Renal cortical epithelial cell (primary cell): Measurements from ENCODE around the gene ADAMTS2. TPM values are rescaled to one million over a fixed set of nuclear protein-coding genes. Genes with fewer than 3 reads are reported as not detected.

Source experiments
- DNase-seq: peaks from one replicate; pipeline ENCODE4 v3.0.0-alpha.2; 2011; ENCODE audit warnings: low read depth
- total RNA-seq: library from RNA; depleted of rRNA; stranded (reverse); fragments of >200 nt; gene quantifications from 2 replicates; pipeline ENCODE4 v1.2.3, GENCODE V29; 2014

Gene ADAMTS2
- total RNA-seq, 1 donor from 2014 or later = 4.2 TPM

DNA sequence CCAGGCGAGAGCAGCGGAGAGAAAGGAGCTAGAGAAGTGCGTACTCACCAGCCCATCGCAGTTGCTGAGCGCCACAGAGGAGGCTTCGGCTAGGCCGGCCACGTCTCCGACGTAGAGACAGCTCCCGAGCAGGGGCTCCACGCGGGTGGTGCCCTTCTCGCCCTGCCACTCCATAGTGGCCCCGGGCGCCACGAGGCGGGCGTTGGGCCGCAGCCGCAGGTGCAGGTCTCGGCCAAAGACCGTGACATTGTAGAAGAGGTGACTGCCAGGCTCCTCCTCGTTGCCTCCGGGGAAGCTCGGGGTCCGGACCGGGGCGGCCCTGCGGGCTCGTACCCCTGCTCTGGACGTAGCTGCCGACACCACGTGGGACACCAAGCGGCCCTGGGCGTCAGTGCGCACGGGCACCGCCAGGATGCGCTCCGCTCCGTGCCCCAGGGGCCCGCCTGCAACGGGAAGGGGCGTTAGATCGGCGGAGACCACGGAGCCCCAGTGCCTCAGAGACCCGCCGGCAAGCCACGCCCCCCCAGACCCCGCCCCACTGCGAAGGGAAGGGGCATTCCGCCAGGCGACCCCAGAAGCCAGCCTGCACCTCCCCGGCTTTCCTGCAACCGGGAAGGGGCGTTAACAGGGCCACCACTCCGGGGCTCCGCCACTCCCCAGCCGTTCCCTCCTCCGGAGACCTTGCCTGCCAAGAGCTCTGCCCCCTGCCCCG lies 1.4 kb downstream of the ADAMTS2 start:
- no peak for DNase-seq

DNA sequence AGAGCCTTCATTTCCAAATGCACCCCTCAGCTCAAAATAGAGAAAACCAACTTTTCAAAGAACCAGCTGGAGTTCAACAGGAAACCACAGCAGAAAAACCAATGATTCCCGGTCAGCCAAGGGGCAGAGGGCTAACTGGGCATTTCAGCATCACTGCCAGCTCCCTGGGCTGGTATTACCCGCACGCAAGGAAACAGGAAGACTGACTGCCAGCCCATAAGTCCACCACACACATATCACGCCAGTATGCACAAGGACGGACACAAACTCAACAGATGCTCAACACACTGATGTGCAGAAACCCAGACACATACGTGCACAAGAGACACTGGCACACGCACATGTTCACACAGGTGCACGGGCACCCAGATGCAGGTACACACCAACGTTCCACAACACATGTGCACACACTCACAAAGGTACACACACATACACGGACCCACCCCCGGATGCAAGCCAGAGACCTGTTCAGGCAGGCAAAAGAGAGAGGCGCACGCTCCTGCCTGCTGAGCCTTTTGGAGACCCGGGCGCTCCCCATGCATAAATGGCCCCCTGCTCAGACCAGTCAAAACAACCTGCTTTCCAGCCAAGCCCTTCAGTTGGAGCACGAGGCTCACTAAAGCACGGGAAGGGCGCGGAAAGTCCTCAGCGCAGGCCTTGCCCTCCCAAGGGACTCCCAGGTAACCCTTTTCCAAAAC lies 2.1 kb downstream of the ADAMTS2 start:
- no peak for DNase-seq

DNA sequence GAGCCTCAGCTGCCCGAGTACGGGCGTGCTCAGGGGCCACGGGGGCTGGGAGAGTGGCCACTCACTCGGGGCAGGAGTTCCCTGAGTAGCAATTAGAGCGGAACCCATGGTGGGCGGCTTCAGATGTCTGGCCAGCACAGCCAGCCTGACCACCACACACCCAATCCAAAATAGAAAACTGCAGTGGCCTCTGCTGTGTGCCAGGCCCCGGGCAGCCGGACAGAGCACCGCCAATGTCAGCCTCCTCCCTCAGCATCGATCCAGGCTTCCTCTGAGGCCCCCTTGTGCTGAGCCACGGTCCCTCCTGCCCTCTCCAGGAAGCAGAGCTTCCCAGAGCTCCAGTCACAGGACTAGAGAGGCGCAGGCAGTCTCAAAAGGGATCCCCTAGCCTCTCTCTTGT lies 2.7 kb downstream of the ADAMTS2 start:
- DNase-seq = no peak

DNA sequence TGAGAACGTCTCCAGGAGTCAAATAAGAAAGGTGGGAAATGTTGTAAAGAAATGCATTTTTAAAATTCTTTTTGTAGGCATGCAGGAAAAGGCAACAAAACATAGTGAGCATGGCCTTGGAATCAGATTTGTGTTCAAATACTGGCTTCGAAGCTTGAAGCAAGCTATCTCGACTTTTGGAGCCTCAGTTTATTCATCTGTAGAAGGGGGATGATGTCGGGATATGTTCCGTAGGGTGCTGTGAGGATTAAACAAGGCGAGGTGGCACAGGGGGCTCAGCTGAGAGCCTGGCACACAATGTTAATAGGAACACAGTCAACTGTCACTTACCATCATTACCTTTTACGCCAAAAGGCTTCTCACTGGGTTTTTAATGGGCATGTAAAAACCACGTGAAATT lies 4.8 kb downstream of the ADAMTS2 start:
- no peak for DNase-seq

DNA sequence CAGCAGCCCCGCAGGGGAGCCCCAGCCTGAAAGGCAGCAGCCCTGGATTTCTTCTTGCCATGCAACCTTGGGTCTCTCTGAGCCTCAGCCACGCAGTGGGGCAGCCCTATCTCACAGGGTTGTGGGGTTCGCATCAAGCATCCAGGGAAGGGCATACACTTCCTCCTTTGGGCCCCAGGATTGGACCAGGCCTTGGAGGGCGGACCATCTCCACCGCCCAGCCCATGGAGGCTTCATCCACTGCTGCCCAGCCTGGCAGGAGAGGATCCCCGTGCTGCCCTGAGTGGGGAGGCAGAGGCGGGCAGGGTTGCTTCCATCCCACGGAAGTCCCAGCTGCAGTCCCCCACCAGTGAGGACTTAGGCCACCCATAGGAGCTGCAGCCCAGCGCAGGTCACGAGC lies 5.3 kb downstream of the ADAMTS2 start:
- no peak for DNase-seq

DNA sequence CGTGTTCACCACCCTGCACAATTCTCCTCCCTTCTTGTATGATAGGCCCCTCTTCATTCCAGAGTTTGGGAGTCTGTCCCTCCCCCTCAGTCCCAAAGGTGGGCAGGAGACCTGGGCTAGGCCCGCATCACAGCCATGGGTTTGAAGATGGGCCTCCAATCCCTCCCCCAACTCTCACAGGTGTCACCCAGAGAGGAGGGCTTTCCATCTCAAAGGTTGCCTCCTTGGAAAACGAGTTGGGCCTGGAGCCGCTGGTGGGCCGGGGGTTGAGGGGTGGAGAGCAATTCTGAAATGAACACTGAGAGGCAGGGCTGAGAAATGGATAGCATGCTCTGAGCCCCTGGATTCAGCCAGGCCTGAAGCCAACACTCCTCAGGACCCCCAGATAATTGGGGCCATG lies 6.2 kb downstream of the ADAMTS2 start:
- DNase-seq = no peak

DNA sequence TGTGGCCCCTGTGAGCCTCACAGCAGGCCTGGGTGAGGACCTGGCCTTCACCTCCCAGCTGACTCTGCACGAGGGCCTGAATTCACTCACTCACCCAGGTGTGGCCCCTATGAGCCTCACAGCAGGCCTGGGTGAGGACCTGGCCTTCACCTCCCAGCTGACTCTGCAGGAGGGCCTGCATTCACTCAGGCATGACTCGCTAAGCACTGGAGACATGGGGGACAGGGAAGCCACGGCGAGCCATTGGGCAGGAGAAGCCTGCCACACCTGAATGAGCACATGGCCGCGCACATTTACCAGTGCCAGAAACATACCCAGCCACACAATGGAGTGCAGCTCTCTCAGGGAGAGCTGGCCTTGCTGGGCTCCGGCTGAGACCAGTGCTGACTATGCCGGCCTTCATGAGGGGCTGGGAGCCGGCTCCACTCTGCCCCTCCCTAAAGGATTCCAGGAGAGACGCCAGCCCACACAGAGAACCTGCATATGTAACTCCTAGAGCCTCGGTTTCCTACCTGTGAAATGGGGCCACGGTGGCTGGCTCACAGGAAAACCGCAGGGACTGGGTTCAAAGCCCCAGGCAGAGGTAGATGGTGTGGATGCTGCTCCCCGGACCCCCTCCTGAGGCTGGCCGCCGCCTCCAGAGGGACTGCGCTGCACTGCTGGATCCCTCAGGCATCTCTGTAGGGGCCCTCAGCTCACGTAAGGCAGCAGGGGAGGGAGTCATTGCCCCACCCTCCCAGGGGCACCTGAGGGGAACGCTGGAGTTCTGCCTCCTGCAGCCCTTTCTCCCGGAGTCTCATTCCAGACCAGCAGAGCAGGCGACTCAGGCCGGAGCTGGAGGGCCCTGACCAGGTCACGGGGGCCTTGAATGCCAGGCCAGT lies 7.2 kb downstream of the ADAMTS2 start:
- no peak for DNase-seq

DNA sequence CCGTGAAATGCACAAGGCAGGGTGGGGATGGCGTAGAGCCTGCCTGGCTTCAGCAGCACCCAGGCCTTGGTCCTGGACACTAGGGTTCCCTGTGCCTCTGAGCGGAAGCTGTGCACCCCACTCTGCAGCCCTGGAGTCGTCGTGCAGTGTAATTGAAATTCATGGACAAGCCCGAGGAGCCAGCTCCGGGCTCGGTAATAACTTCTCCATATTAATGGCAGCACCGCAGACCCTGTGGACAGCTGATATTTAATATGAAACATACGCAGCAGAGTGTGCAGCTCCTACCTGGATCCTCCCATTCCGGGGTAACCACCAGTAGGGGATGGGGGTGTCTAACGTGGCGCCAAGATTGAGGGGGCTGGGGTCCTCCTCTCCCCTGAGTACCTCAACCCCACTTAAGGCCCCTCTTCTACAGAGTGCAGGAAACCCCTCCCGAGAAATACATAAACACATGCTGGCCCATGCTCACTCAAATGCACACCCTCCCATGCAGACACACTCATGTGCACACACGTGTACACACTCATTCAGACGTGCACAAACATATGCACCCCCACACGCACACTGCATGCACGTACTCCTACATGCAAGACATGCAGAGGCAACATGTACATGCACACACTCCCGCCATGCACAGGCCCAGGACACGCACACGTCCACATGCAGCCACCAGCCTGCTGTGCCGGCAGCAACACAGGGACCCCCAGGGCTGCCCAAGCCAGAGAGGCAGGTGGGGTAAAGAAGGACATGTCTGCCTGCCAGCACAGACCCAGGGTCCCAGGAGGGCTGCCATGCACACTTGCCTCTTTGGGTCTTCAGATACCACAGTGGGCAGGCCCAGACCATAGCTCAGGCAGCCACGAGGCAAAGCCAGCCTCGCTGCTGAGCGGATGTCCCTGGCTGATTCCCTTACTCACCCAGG lies 8.1 kb downstream of the ADAMTS2 start:
- DNase-seq = no peak

DNA sequence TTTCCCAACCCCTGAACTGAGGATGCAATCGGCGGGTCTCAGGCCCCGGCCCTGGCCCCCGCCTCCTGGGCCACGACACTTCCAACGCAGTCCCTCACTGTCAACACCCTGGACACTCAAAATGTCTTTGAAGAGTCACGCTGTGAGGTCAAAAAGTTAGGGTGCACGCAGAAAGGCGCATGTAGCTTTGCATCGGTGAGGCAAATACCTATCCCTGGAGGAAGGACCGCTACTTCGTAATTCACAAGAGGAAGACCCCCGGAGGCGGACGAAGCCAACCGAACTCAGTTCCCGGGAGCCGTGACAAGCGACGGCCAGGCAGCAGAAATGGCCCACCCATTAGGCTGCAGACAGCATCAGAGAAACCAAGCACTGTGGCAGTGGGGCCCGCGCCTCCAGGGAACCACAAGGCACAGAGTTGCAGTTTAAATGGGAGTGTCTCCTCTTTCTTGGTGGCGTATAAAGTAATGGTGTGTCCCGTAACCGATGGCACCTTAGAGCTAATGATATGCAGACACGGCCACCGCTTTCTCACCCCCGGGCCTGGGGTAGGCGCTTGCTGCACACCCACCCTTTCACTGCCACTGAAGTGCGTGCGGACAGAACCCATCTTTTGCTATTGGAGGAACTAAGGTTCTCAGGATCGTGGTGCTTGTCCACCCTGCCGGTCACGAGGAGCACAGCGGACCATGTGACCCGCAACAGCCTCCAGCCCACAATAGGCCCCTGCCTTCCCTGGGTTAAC lies 9.0 kb downstream of the ADAMTS2 start:
- no peak for DNase-seq

DNA sequence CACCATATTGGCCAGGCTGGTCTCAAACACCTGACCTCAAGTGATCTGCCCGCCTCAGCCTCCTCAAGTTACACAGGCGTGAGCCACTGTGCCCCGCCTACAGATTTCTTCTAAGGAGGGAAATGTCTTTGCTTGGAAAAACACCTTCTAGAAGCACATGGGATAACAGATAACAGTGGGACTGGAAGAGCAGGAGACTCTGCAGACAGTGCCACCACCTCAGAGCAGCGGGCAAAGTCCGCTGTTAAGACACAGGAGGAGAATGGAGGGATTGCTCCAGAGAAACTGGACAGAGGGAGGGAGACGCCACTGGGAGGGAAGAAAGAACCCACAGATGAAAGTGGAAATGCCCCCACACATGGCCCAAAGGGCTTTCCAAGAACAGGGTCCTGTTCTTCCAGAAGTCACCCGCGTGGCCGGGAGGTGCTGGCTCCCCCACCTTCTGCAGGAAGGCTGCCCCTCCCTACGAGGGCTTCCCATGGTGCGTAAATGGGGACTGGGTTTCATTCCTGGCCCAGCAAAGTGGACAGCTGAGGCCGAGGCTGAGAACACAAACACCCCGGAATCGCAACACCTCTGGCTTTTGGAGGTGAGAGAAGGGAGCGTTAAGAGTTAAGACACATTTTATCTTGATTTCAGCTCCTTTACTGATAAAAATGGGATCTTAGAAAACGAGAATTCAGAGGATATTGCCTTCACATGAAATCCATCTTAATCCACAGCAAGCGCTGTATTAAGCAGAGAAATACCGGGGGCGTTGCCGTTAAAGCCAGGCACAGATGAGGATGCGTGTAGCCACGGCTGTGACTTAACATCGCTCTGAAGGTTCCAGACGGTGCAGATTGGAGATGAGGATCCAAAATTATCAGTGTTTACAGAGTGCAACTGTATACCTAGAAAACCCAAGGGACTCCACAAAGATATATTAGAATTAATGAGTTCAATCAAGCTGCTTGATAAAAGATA lies 11.2 kb downstream of the ADAMTS2 start:
- DNase-seq = no peak

DNA sequence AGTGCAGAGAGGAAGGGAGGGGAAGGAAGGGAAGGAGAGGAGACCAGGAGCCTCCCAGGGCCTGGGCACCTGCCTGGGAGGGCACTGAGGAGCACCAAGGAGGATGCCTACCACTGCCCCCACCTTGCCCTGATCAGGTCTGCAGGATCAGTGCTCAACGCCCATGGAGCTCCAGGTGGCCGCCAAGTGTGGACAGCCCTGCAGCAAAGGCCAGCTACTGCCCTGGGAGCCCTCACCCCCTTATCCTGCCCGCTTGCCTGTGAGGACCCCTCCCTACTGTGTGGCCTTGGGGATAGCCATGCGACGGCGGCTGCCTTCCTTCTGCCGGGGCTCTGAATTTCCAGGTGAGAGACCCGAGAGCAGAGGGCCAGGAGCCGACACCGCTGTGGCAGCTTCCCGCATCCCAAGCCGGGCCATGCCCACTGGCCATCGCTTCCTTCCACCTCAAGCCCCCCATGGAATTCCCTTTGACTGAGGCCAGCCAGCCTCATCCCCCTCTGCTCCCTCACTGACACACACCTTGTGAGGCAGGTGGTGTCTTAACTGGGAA lies 12.4 kb downstream of the ADAMTS2 start:
- no peak for DNase-seq

DNA sequence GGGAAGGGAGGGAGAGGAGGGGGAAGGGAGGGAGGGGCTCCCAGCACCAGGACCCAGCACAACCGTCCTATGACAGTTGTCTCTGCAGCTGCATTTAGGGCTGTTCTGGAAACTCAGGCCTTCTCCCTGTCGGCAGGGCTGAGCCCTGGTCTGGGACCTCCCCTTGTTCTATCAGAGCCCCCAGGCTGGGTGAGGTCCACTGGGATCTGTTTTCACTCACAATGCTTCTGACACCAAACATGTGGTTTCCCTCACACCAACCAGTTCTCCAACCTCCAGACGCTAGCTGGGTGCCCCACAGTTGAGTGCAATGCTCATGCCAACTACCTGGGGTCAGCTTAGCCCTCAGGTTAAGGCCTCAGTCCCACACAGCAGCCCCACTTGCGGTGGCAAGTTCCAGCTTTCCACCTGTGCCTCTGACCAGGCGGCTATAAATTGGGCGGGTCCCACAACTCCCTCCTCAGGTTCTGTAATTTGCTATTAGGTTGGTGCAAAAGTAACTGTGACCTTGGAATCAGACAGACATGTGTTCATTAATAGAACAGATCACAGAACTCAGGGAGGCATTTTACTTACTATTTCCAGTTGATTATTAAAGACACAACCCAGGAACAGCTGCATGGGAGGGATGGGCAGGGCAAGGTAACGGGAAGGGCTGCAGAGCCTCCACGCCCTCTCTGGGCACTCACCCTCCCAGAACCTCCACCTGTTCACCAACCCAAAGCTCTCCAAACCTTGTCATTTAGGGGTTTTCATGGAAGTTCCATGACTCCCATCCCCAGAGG lies 13.5 kb downstream of the ADAMTS2 start:
- no peak for DNase-seq

DNA sequence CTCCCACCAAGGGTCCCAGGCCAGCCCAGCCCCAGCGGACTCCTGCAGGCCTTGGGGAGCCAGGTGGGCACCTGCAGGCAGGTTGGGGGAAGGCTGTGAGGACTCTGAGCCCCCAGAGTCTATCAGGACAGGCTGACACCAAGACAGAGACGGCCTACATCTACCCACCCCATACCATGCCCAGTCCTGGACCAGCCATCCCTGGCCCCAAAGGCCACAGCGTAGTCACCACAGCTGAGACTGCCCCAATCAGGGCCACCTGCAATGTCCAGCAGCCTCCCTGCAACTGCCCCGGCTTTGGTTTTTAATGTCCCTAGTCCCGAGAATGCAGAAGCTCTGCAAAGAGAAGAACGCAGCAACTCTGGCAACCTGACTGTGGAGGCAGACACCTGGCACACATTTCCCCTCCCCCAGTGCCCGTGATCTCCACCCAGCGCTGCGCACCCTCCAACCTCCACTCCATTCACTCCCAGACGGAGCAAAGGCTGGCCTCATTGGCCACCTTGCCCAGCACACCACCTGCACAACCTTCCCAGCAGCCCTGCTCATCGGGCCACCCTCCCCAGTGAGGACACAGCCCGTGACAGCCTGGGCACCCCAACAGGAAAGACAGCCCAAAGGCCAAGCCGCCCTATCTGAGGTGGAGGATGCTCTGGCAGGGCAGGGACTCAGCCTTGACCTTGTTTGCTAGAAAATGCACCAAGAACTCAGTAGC lies 14.9 kb downstream of the ADAMTS2 start:
- DNase-seq = no peak

DNA sequence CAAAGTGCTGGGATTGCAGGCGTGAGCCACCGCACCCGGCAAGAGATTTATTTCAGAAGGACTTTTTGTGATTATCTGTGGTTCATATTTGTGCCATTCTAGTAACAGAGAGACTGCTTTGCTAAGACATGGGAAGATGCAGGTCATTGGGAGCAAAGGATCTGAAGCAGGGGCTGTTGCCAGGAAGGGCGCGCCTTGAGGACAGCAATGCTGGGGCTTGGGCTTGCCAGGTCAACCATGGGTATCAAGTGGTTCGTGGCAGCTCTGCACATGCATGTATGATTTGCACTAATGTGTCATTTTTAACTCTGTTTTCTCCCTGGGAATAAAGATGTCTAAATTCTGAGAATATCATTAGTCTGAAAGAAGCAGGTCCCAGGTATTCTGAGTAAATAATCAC lies 17.0 kb downstream of the ADAMTS2 start:
- no peak for DNase-seq

DNA sequence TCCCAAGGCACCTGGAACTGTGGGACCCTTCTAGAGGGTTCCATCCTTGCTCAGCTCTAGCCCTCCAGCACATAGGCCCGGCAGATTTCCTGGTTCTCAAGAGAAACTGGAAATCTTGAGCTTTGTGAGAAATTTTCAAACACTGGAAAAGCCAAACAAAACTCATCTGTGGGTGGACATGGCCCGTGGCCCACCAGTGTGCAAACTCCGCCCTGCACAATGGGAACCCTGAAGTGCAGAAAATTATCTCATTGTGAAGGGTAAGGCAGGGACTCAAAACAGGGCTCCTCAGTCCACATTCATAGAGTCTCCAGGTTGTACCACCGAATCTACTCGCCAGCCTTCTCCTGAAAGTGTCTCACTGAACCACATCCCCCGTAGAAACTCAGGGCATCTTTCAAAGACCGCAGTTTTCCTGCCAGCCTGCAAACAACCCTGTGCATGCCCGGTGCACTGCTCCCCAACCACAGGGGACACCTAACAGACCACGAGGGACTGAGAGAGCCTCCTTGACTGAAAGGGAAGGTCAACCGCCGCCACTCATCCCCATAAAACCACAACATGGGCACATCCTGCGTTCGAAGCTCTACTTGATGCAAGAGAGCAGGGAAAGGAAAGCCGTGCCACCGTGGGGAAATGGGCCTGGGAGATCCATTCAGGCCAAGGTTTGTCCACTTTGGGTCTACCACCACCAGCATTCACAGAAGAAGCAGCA lies 18.1 kb downstream of the ADAMTS2 start:
- DNase-seq = no peak

DNA sequence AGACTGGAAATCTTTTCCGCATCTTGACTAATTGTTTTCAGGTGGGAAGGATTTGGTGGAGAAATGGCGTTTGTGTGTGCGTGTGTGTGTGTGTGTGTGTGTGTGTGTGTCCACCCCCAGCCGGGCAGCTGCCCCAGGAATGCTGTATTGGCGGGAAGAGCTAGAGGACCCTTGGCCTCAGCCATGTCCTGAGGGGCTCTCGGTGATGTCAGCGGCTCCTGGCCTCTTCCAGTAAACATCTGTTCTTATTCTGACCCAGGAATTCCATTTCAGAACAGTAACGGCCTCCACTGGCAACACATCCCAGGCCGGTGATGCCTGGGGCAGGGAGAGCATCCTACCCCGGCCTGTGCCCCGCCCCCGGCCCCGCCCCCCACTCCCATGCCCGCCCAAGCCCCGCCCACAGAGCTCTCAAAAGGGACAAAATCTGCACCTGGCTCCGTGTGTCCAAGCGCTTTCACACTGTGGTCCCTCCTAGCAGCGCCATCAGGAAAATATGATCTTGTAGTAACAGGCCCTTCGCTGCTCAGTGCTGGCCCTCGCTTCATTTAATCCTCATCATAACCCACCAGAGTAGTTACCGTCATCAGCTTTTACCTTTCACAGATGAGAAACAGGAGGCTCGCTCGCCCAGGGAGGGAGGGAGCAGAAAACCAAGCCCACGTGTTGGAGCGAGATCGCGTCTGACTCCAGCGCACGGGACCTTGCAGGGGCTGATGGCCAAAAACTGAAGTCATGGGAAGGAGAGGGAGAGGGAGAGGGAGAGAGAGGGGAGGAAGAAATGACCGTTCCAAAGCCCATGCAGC lies 18.9 kb downstream of the ADAMTS2 start:
- no peak for DNase-seq
